Activated CD8-positive, alpha-beta T cell treated with anti-CD3 and anti-CD28 coated beads, Interleukin-2, amount 10 ng/mL, durations not matched to agents 7 days and 5 days (primary cell): ENCODE results near the gene TMEM243. TPM values are rescaled to one million over a fixed set of nuclear protein-coding genes. Genes with fewer than 3 reads are reported as not detected.

ENCODE experiments used
- ATAC-seq: fragments of 150-1000 bp; cut with Tn5 transposase; one replicate; pipeline ENCODE4 v1.10.0; 2021; ENCODE audit warnings: moderate library complexity
- CTCF ChIA-PET: fragments of 350-600 bp; sonication (Branson Sonifier 250); formaldehyde crosslinking; loops from one replicate; lab custom pipeline; 2021; ENCODE audit warnings: antibody characterized with exemption; lab: Charles Lee
- POLR2A ChIA-PET: fragments of 350-600 bp; sonication (Branson Sonifier 250); formaldehyde crosslinking; loops from one replicate; lab custom pipeline; 2021; ENCODE audit warnings: antibody characterized with exemption; lab: Charles Lee
- DNase-seq: peaks from one replicate; pipeline ENCODE4 v3.0.0-alpha.2; 2020
- H3K27ac Mint-ChIP-seq: one replicate; pipeline ENCODE4 v1.8.0; 2021; ENCODE audit warnings: mild to moderate bottlenecking, mixed read lengths
- H3K27me3 Mint-ChIP-seq: one replicate; pipeline ENCODE4 v1.8.0; 2021; ENCODE audit warnings: low read depth, mixed read lengths
- H3K36me3 Mint-ChIP-seq: one replicate; pipeline ENCODE4 v1.8.0; 2021; ENCODE audit warnings: low read depth, mixed read lengths
- H3K4me1 Mint-ChIP-seq: one replicate; pipeline ENCODE4 v1.8.0; 2021; ENCODE audit warnings: low read depth, mixed read lengths
- H3K4me3 Mint-ChIP-seq: one replicate; pipeline ENCODE4 v1.8.0; 2021; ENCODE audit warnings: mild to moderate bottlenecking, mixed read lengths
- H3K9me3 Mint-ChIP-seq: one replicate; pipeline ENCODE4 v1.8.0; 2022; ENCODE audit warnings: mixed read lengths; ENCODE audit not compliant: insufficient read depth
- total RNA-seq, 2 experiments: library from RNA; stranded (reverse); gene quantifications; one replicate each; pipeline ENCODE4 v1.2.3, GENCODE V29; 2021

Gene TMEM243
- total RNA-seq, 2 experiments from 2014 or later: 39.6 to 42.4 TPM

- DNase-seq (no peak), ATAC-seq (no peak)
- ChIA-PET CTCF (interaction anchor here (0.8 to 1.4 kb wide), 3 partner anchors 13 to 20 kb away, joined by 3 to 11 read pairs (median 4); partner anchors contain the start of gene TMEM243), POLR2A (interaction anchor here (1.9 to 2.9 kb wide), 3 partner anchors 14 to 21 kb away, joined by 12 to 18 read pairs (median 14); partner anchors contain the start of gene TMEM243)
- H3K4me3 Mint-ChIP-seq: no peak overlapping the region
- H3K36me3 Mint-ChIP-seq: peaks cover 88% of the 10 kb centered on the region
- H3K27ac Mint-ChIP-seq: no peak overlapping the region
- H3K9me3 Mint-ChIP-seq: peaks cover 7% of the 10 kb centered on the region
- H3K27me3 Mint-ChIP-seq: no peaks in the 10 kb centered on the region
- peaks cover 19% of the 10 kb centered on the region for H3K4me1 Mint-ChIP-seq
These were observed 20.3 kb downstream of the TMEM243 start for GRCh38 chr7:87199241-87199640.

DNA sequence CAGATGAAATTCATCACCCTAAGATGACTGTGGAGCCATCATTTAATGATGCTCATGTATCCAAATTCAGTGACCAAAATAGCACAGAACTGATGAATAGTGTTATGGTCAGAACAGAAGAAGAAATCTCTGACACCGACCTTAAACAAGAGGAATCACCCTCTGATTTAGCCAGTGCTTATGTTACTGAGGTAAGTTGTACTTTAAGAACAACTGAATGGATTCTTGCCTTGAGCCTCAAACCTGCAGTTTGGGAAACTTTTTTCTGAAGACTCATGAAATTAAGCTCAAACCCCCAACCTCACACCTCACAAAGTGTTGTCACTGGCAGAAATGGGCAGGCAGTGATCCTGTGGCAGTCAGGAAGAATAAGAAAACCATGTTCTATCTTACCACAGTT is 25.6 kb downstream of the TMEM243 start:
- POLR2A ChIA-PET: interaction anchor here (2.3 kb wide), 1 partner anchor 23 kb away, joined by 6 read pairs; no protein-coding TSS in a partner anchor
- ATAC-seq (no peak), DNase-seq (no peak)
- peaks cover 78% of the 10 kb centered on the region for H3K36me3 Mint-ChIP-seq
- H3K27me3 Mint-ChIP-seq: no peaks in the 10 kb centered on the region
- CTCF ChIA-PET: no interaction called here
- peaks cover 11% of the 10 kb centered on the region for H3K4me1 Mint-ChIP-seq
- H3K9me3 Mint-ChIP-seq: no peaks in the 10 kb centered on the region
- H3K4me3 Mint-ChIP-seq: no peak overlapping the region
- H3K27ac Mint-ChIP-seq: no peak overlapping the region

GRCh38 chr7:87192784-87193487 is 26.6 kb downstream of the TMEM243 start:
- POLR2A ChIA-PET: interaction anchor here (0.6 to 2.3 kb wide), 4 partner anchors 9 to 33 kb away, joined by 3 to 9 read pairs (median 7); no protein-coding TSS in a partner anchor
- Mint-ChIP-seq H3K9me3 (no peaks in the 10 kb centered on the region), H3K4me3 (no peak overlapping the region), H3K27me3 (no peaks in the 10 kb centered on the region), H3K27ac (peak overlapping the region; percentile 43), H3K36me3 (peaks cover 76% of the 10 kb centered on the region), H3K4me1 (peaks cover 9% of the 10 kb centered on the region)
- ATAC-seq (no peak), DNase-seq (no peak)
- CTCF ChIA-PET: interaction anchor here (0.9 to 1.3 kb wide), 2 partner anchors 28 to 39 kb away, joined by 3 read pairs; no protein-coding TSS in a partner anchor

DNA sequence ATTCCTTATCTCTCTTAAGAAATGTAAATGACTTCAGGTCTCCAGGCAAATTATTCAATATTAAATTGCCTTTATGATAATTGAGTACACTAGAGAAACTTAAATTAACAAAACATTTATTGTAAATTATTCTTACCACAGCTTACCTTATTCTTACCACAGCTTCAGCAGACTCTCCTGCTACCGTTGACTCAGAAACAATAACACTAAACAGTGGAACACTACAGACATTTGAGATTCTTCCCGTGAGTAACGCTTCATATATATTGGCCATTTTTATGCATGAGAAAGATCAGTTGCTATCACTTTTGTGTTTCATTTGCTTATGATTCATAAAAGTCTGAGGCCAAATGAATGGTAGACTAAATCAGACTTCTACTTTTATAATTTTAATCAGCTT is 28.7 kb downstream of the TMEM243 start:
- DNase-seq (no peak), ATAC-seq (no peak)
- Mint-ChIP-seq H3K27ac (no peak overlapping the region), H3K9me3 (no peaks in the 10 kb centered on the region), H3K4me3 (no peak overlapping the region), H3K27me3 (no peaks in the 10 kb centered on the region), H3K36me3 (peaks cover 71% of the 10 kb centered on the region), H3K4me1 (peaks cover 8% of the 10 kb centered on the region)
- POLR2A ChIA-PET: interaction anchor here (1.5 to 2.6 kb wide), 2 partner anchors 28 to 38 kb away, joined by 4 to 7 read pairs; partner anchors contain the start of genes DMTF1 and TMEM243
- CTCF ChIA-PET: no interaction called here

GRCh38 chr7:87188930-87189329 is 30.6 kb downstream of the TMEM243 start:
- CTCF ChIA-PET: no interaction called here
- no peak for DNase-seq
- Mint-ChIP-seq H3K9me3 (no peaks in the 10 kb centered on the region), H3K4me3 (no peak overlapping the region), H3K36me3 (peaks cover 73% of the 10 kb centered on the region), H3K27ac (no peak overlapping the region), H3K4me1 (peaks cover 9% of the 10 kb centered on the region), H3K27me3 (no peaks in the 10 kb centered on the region)
- POLR2A ChIA-PET: interaction anchor here (2.6 kb wide), 1 partner anchor 37 kb away, joined by 7 read pairs; the partner anchor contains the start of gene DMTF1
- ATAC-seq: no peak

DNA sequence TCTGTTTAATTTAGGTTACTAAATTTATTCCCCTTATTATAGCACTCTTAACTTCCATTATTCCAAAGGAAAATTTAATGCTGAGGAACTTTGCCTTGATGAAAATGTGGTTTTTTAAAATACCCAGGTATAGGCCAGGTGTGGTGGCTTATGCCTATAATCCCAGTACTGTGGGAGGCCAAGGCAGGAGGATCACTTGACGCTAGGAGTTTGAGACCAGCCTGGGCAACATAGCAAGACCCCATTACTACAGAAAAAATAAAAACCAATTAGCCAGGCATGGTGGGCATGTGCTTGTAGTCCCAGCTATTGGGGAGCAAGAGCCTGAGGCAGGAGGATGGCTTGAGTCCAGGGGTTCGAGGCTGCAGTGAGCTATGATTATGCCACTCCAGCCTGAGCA is 32.4 kb downstream of the TMEM243 start:
- H3K4me3 Mint-ChIP-seq: no peak overlapping the region
- POLR2A ChIA-PET: interaction anchor here (1.4 kb wide), 1 partner anchor 33 kb away, joined by 5 read pairs; the partner anchor contains the start of gene TMEM243
- CTCF ChIA-PET: interaction anchor here (1.2 to 1.5 kb wide), 2 partner anchors 14 to 16 kb away, joined by 3 read pairs; no protein-coding TSS in a partner anchor
- DNase-seq (no peak), ATAC-seq (no peak)
- H3K27me3 Mint-ChIP-seq: no peaks in the 10 kb centered on the region
- H3K27ac Mint-ChIP-seq: no peak overlapping the region
- H3K9me3 Mint-ChIP-seq: no peaks in the 10 kb centered on the region
- H3K36me3 Mint-ChIP-seq: peaks cover 77% of the 10 kb centered on the region
- peaks cover 17% of the 10 kb centered on the region for H3K4me1 Mint-ChIP-seq

- Mint-ChIP-seq H3K4me1 (peaks cover 13% of the 10 kb centered on the region), H3K27ac (no peak overlapping the region), H3K27me3 (no peaks in the 10 kb centered on the region), H3K4me3 (no peak overlapping the region), H3K36me3 (peaks cover 68% of the 10 kb centered on the region), H3K9me3 (no peaks in the 10 kb centered on the region)
- ChIA-PET POLR2A (no interaction called here), CTCF (no interaction called here)
- no peak for DNase-seq
- no peak for ATAC-seq
These were observed 40.4 kb downstream of the TMEM243 start for GRCh38 chr7:87179180-87179579.

- Mint-ChIP-seq H3K27ac (no peak overlapping the region), H3K9me3 (no peaks in the 10 kb centered on the region), H3K4me3 (no peak overlapping the region), H3K36me3 (peaks cover 67% of the 10 kb centered on the region), H3K27me3 (no peaks in the 10 kb centered on the region), H3K4me1 (peaks cover 7% of the 10 kb centered on the region)
- POLR2A ChIA-PET: no interaction called here
- CTCF ChIA-PET: interaction anchor here (1.0 kb wide), 1 partner anchor 251 kb away, joined by 3 read pairs; no protein-coding TSS in a partner anchor
- ATAC-seq (no peak), DNase-seq (no peak)
These were observed 41.2 kb downstream of the TMEM243 start for GRCh38 chr7:87178320-87178719.

GRCh38 chr7:87173471-87173870 is 46.1 kb downstream of the TMEM243 start:
- Mint-ChIP-seq H3K27me3 (no peaks in the 10 kb centered on the region), H3K4me3 (no peak overlapping the region), H3K4me1 (no peaks in the 10 kb centered on the region), H3K9me3 (no peaks in the 10 kb centered on the region), H3K27ac (no peak overlapping the region), H3K36me3 (peaks cover 65% of the 10 kb centered on the region)
- no peak for DNase-seq
- ATAC-seq: no peak
- POLR2A ChIA-PET: no interaction called here
- CTCF ChIA-PET: interaction anchor here (1.2 kb wide), 1 partner anchor 13 kb away, joined by 3 read pairs; no protein-coding TSS in a partner anchor

DNA sequence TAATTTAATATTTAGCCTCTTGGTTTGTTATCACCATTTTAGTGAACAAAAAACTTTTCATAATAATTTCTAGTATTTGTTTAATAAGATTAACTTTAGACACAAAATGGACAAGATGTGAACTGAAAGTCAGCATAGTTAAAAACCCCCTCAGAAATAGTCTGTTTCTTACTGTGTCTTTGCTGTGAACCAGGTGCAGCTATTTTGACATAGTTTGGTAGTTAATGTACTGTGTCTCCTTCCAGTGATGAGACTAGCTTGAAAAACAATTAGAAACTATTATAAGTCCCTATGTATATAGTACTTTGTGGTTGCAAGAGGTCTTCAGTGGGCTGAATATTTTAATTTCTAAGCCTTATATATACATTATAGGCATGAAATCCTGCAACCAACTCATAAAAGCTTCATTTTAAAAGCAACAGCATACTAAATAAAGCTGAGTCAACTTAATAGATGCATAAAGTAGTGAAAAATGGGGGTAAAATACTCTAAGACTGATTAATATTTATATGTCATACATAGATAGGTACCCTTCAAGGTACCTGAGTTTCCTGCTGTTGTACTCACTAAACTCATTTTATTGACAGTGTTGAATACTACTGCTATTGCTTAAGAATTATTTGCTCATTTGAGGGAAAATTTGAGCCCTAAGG is 48.1 kb downstream of the TMEM243 start:
- H3K36me3 Mint-ChIP-seq: peaks cover 68% of the 10 kb centered on the region
- no peaks in the 10 kb centered on the region for H3K9me3 Mint-ChIP-seq
- H3K27me3 Mint-ChIP-seq: no peaks in the 10 kb centered on the region
- no peak for DNase-seq
- no peak overlapping the region for H3K4me3 Mint-ChIP-seq
- ChIA-PET CTCF (interaction anchor here (1.0 kb wide), 1 partner anchor 15 kb away, joined by 3 read pairs; no protein-coding TSS in a partner anchor), POLR2A (no interaction called here)
- no peaks in the 10 kb centered on the region for H3K4me1 Mint-ChIP-seq
- H3K27ac Mint-ChIP-seq: no peak overlapping the region
- ATAC-seq: no peak

GRCh38 chr7:87170828-87171227 is 48.7 kb downstream of the TMEM243 start:
- CTCF ChIA-PET: interaction anchor here (1.0 kb wide), 1 partner anchor 16 kb away, joined by 3 read pairs; no protein-coding TSS in a partner anchor
- no peak for ATAC-seq
- H3K4me1 Mint-ChIP-seq: no peaks in the 10 kb centered on the region
- no peaks in the 10 kb centered on the region for H3K9me3 Mint-ChIP-seq
- POLR2A ChIA-PET: no interaction called here
- no peak overlapping the region for H3K27ac Mint-ChIP-seq
- no peak overlapping the region for H3K4me3 Mint-ChIP-seq
- H3K27me3 Mint-ChIP-seq: no peaks in the 10 kb centered on the region
- no peak for DNase-seq
- peaks cover 67% of the 10 kb centered on the region for H3K36me3 Mint-ChIP-seq
